Ovary (tissue), 9 donors: ENCODE data around the gene OR6C65. TPM values are rescaled to one million over a fixed set of nuclear protein-coding genes. Genes with fewer than 3 reads are reported as not detected.
"Not testable (repeated sequence)": the region's sequence is repeated elsewhere in the genome, so short reads cannot be mapped to it uniquely, and the experiment has no call there.

Experiments
- DNase-seq, 5 donors: peaks; one replicate each; pipeline ENCODE4 v3.0.0-alpha.2; 2019 to 2020
- H3K27ac ChIP-seq, 2 donors: fragments of 200-600 bp; one replicate each; pipeline versions ENCODE4 v1.5.1 to v1.8.0; 2019 to 2022
- H3K27me3 ChIP-seq: fragments of 200-600 bp; one replicate; pipeline ENCODE4 v1.8.0; 2022
- H3K36me3 ChIP-seq: fragments of 200-600 bp; sonication (generic); one replicate; pipeline ENCODE4 v1.5.1; 2019
- H3K4me1 ChIP-seq: one replicate; pipeline ENCODE4 v1.8.1; 2013; ENCODE audit warnings: mild to moderate bottlenecking, moderate library complexity; ENCODE audit not compliant: insufficient read depth
- H3K4me3 ChIP-seq: fragments of 200-600 bp; sonication (generic); one replicate; pipeline ENCODE4 v1.5.1; 2017
- H3K9me3 ChIP-seq, 2 donors: fragments of 200-600 bp in 1 of 2; sonication (generic) in 1 of 2; one replicate each; pipeline versions ENCODE4 v1.5.1 to v1.8.1; 2013 to 2019; ENCODE audit warnings: mild to moderate bottlenecking in 1 of 2, moderate library complexity in 1 of 2
- CTCF ChIP-seq, 3 donors: fragments of 450-650 bp in 2 of 3; fragments of 200-600 bp in 1 of 3; IDR thresholded peaks; one replicate each; pipeline versions ENCODE4 v1.5.1 to v1.8.0; 2016 to 2022; ENCODE audit warnings: antibody characterized with exemption in 3 of 3, mild to moderate bottlenecking in 1 of 3
- EP300 ChIP-seq: sonication (generic); formaldehyde crosslinking; IDR thresholded peaks from one replicate; pipeline ENCODE4 v1.6.1; 2017; ENCODE audit warnings: antibody characterized with exemption
- POLR2A ChIP-seq: fragments of 450-650 bp; IDR thresholded peaks from one replicate; pipeline ENCODE4 v1.6.1; 2017; ENCODE audit warnings: antibody characterized with exemption, mild to moderate bottlenecking, moderate library complexity
- WGBS, 3 donors: extraction: QIAGEN DNeasy Blood & Tissue Kit in 1 of 3; methylation state at CpG; one replicate each; pipeline versions ENCODE4 v1.1.5 to v1.1.7; 2013 to 2017; 5-methylcytosine and 5-hydroxymethylcytosine counted together
- intact Hi-C, 4 donors: fragments of 100-400 bp; cut with DNase I; formaldehyde crosslinking; loops; one replicate each; pipeline versions ENCODE4 v1.11.0 to v1.15.1; 2022 to 2023
- polyA plus RNA-seq, 2 donors: library from polyadenylated mRNA; stranded (reverse); fragments of 200-250 nt in 1 of 2; fragments of 350-450 nt in 1 of 2; fragmentation: Illumina TruSeq in 1 of 2; extraction: RNeasy Lipid Tissue Mini Kit (QIAGEN cat#74804) in 1 of 2; gene quantifications; one replicate each; pipeline ENCODE4 v1.2.3, GENCODE V29; 2013 to 2014
- total RNA-seq, 7 donors: library from RNA; depleted of rRNA in 2 of 7; stranded (reverse); fragments of >200 nt in 2 of 7; fragmentation: NEBNext Ultra II Directional in 3 of 7; extraction: Animal tissue kit (Norgen Biotek cat#: 25700) in 3 of 7; gene quantifications; one replicate each; pipeline versions ENCODE4 v1.1.0 to v1.2.4, GENCODE V29; 2016 to 2023
- donor health status: DM: no; HTN: no; CAD: no; lungs with moderate emphysema.
- donor health status: DM: no; HTN: no; CAD: no.
- donor health status: Bipolar disorder and iron deficiency.
- donor health status: DM: yes; HTN: yes; CAD: no.
- donor health status: DM: no; HTN: no; CAD: no.
- donor health status: DM: yes; HTN: yes; CAD: no.

OR6C65 gene
- total and polyA plus RNA-seq, 9 donors = not detected

GRCh38 chr12:55385891-55386290 lies 14.4 kb upstream of the OR6C65 start:
- no peaks in the 10 kb centered on the region for H3K27me3 ChIP-seq
- no peak overlapping the region for H3K4me3 ChIP-seq
- TF ChIP-seq CTCF (IDR thresholded peaks at IDR 0.05) (no peak), EP300 (no peak), POLR2A (no peak)
- H3K9me3 ChIP-seq = no peaks in the 10 kb centered on the region
- H3K27ac ChIP-seq = no peak overlapping the region
- intact Hi-C loops = no loop called here
- H3K36me3 ChIP-seq = no peaks in the 10 kb centered on the region
- DNase-seq = no peak
- no peaks in the 10 kb centered on the region for H3K4me1 ChIP-seq

- DNase-seq = no peak
- no peaks in the 10 kb centered on the region for H3K36me3 ChIP-seq
- no peaks in the 10 kb centered on the region for H3K27me3 ChIP-seq
- WGBS, 3 donors = 85 to 93% (median 87%) methylated on average over 17 to 23 of the region's 23 CpGs
- H3K27ac ChIP-seq = no peak overlapping the region
- intact Hi-C loops = no loop called here
- H3K4me3 ChIP-seq = no peak overlapping the region
- H3K4me1 ChIP-seq = no peaks in the 10 kb centered on the region
- no peaks in the 10 kb centered on the region for H3K9me3 ChIP-seq
- TF ChIP-seq POLR2A = no peak
- TF ChIP-seq EP300 = no peak
- no peak for TF ChIP-seq CTCF (IDR thresholded peaks at IDR 0.05)
Observed at GRCh38 chr12:55392032-55392795, 8.1 kb upstream of the OR6C65 start.

GRCh38 chr12:55396326-55396725 lies 4.0 kb upstream of the OR6C65 start:
- WGBS, 3 donors = 73 to 85% (median 80%) methylated on average over 1 of the region's 1 CpG
- DNase-seq = no peak
- H3K9me3 ChIP-seq = no peaks in the 10 kb centered on the region
- no peak overlapping the region for H3K27ac ChIP-seq
- H3K4me3 ChIP-seq = no peak overlapping the region
- H3K36me3 ChIP-seq = no peaks in the 10 kb centered on the region
- no peaks in the 10 kb centered on the region for H3K27me3 ChIP-seq
- no peaks in the 10 kb centered on the region for H3K4me1 ChIP-seq
- TF ChIP-seq CTCF (IDR thresholded peaks at IDR 0.05) = no peak
- TF ChIP-seq EP300 = no peak
- TF ChIP-seq POLR2A = no peak
- intact Hi-C loops = no loop called here

- H3K4me1 ChIP-seq = no peaks in the 10 kb centered on the region
- no peaks in the 10 kb centered on the region for H3K36me3 ChIP-seq
- intact Hi-C loops = no loop called here
- DNase-seq = no peak
- no peak overlapping the region for H3K27ac ChIP-seq
- TF ChIP-seq CTCF (IDR thresholded peaks at IDR 0.05) = no peak
- no peak for TF ChIP-seq EP300
- TF ChIP-seq POLR2A = no peak
- no peaks in the 10 kb centered on the region for H3K27me3 ChIP-seq
- 71 to 76% (median 73%) methylated on average over 1 of the region's 1 CpG for WGBS, 3 donors
- no peak overlapping the region for H3K4me3 ChIP-seq
- no peaks in the 10 kb centered on the region for H3K9me3 ChIP-seq
Observed at GRCh38 chr12:55407866-55408265, 7.5 kb downstream of the OR6C65 start.

- H3K4me1 ChIP-seq, intact Hi-C loops, H3K4me3 ChIP-seq, H3K36me3 ChIP-seq, H3K27ac ChIP-seq, DNase-seq, H3K9me3 ChIP-seq, H3K27me3 ChIP-seq: not testable (repeated sequence)
- WGBS, 3 donors = 79 to 92% (median 89%) methylated on average over 1 of the region's 1 CpG
Observed at GRCh38 chr12:55409133-55409532, 8.8 kb downstream of the OR6C65 start.

- H3K27ac ChIP-seq, DNase-seq, H3K4me3 ChIP-seq, H3K27me3 ChIP-seq, H3K36me3 ChIP-seq, H3K4me1 ChIP-seq, H3K9me3 ChIP-seq, intact Hi-C loops: not testable (repeated sequence)
- 82 to 87% (median 85%) methylated on average over 15 of the region's 15 CpGs for WGBS, 3 donors
Observed at GRCh38 chr12:55412138-55412537, 11.8 kb downstream of the OR6C65 start.

GRCh38 chr12:55413498-55414388 lies 13.4 kb downstream of the OR6C65 start:
- H3K36me3 ChIP-seq, H3K4me3 ChIP-seq, H3K27me3 ChIP-seq, DNase-seq, H3K4me1 ChIP-seq, H3K9me3 ChIP-seq, intact Hi-C loops, H3K27ac ChIP-seq: not testable (repeated sequence)
- WGBS, 3 donors = 96 to 98% (median 97%) methylated on average over 5 of the region's 6 CpGs
